Neural progenitor cell (in vitro differentiated cells): ENCODE results near the gene PRTFDC1. TPM values are rescaled to one million over a fixed set of nuclear protein-coding genes. Genes with fewer than 3 reads are reported as not detected.

ENCODE experiments used
- DNase-seq: peaks from one replicate; pipeline ENCODE4 v3.0.0-alpha.2; 2016; ENCODE audit warnings: low spot score
- H2AFZ ChIP-seq: fragments of 200-600 bp; sonication (generic); replicated peaks from 2 replicates; pipeline ENCODE4 v1.6.1; 2016; ENCODE audit warnings: antibody characterized with exemption
- H3F3A ChIP-seq: fragments of 200-600 bp; sonication (generic); 2 replicates; pipeline ENCODE4 v1.6.1; 2016; ENCODE audit warnings: antibody characterized with exemption, low read depth
- H3K27ac ChIP-seq: fragments of 200-600 bp; sonication (generic); 2 replicates; pipeline ENCODE4 v1.5.1; 2016; ENCODE audit warnings: mild to moderate bottlenecking
- H3K27me3 ChIP-seq: fragments of 200-600 bp; sonication (generic); 2 replicates; pipeline ENCODE4 v1.6.1; 2016; ENCODE audit warnings: mild to moderate bottlenecking, moderate library complexity
- H3K36me3 ChIP-seq: fragments of 200-600 bp; sonication (generic); 2 replicates; pipeline ENCODE4 v1.5.1; 2016
- H3K4me1 ChIP-seq: fragments of 200-600 bp; sonication (generic); 2 replicates; pipeline ENCODE4 v1.6.1; 2016; ENCODE audit warnings: mixed run types
- H3K4me2 ChIP-seq: fragments of 200-600 bp; sonication (generic); 2 replicates; pipeline ENCODE4 v1.6.1; 2016
- H3K4me3 ChIP-seq: fragments of 200-600 bp; sonication (generic); 2 replicates; pipeline ENCODE4 v1.5.1; 2016
- H3K79me2 ChIP-seq: fragments of 200-600 bp; sonication (generic); 2 replicates; pipeline ENCODE4 v1.6.1; 2016; ENCODE audit warnings: low read depth
- H3K9ac ChIP-seq: fragments of 200-600 bp; sonication (generic); 2 replicates; pipeline ENCODE4 v1.6.1; 2016
- H3K9me3 ChIP-seq: fragments of 200-600 bp; sonication (generic); 2 replicates; pipeline ENCODE4 v1.5.1; 2016; ENCODE audit warnings: low read depth
- H4K20me1 ChIP-seq: fragments of 200-600 bp; sonication (generic); 2 replicates; pipeline ENCODE4 v1.6.1; 2016; ENCODE audit warnings: low read depth
- H3K27ac Mint-ChIP-seq: 3 replicates; pipeline ENCODE4 v1.8.0; 2021; ENCODE audit warnings: mixed read lengths
- H3K27me3 Mint-ChIP-seq: 2 replicates; pipeline ENCODE4 v1.8.0; 2022; ENCODE audit warnings: low read depth, mild to moderate bottlenecking, inconsistent platforms, moderate library complexity, mixed read lengths; ENCODE audit not compliant: insufficient read depth
- H3K36me3 Mint-ChIP-seq: 3 replicates; pipeline ENCODE4 v1.8.0; 2021; ENCODE audit warnings: mixed read lengths
- H3K4me1 Mint-ChIP-seq: 3 replicates; pipeline ENCODE4 v1.8.0; 2021; ENCODE audit warnings: mixed read lengths
- H3K4me3 Mint-ChIP-seq: 3 replicates; pipeline ENCODE4 v1.8.0; 2021; ENCODE audit warnings: mild to moderate bottlenecking, moderate library complexity, mixed read lengths
- H3K9me3 Mint-ChIP-seq: 3 replicates; pipeline ENCODE4 v1.8.0; 2020; ENCODE audit warnings: mixed read lengths
- CTCF ChIP-seq: fragments of 200-600 bp; sonication (generic); IDR thresholded peaks from 2 replicates; pipeline ENCODE4 v1.5.1; 2017; ENCODE audit warnings: antibody characterized with exemption, mild to moderate bottlenecking
- EZH2 ChIP-seq: fragments of 200-600 bp; sonication (generic); IDR thresholded peaks from 2 replicates; pipeline ENCODE4 v1.6.1; 2017; ENCODE audit warnings: antibody characterized with exemption, mild to moderate bottlenecking, moderate library complexity
- EZH2phosphoT487 ChIP-seq: fragments of 200-600 bp; sonication (generic); IDR thresholded peaks from 2 replicates; pipeline ENCODE4 v1.6.1; 2017; ENCODE audit warnings: antibody characterized with exemption
- total RNA-seq: library from RNA; depleted of rRNA; stranded (reverse); fragments of >200 nt; gene quantifications from 2 replicates; pipeline ENCODE4 v1.2.3, GENCODE V29; 2015; ENCODE audit warnings: low replicate concordance

PRTFDC1 gene
- total RNA-seq, 1 donor from 2014 or later = 37.7 TPM

- Histone ChIP-seq H3K79me2 (no peaks in the 10 kb centered on the region), H3K36me3 (no peaks in the 10 kb centered on the region), H3F3A (no peaks in the 10 kb centered on the region), H3K4me2 (no peak overlapping the region), H3K27me3 (no peaks in the 10 kb centered on the region), H4K20me1 (no peaks in the 10 kb centered on the region), H3K9me3 (no peaks in the 10 kb centered on the region), H3K4me1 (peaks cover 3% of the 10 kb centered on the region), H2AFZ (no peak overlapping the region), H3K9ac (no peak overlapping the region), H3K27ac (no peak overlapping the region), H3K4me3 (no peak overlapping the region)
- Mint-ChIP-seq H3K36me3 (peaks cover 12% of the 10 kb centered on the region), H3K27ac (no peak overlapping the region), H3K9me3 (peaks cover 2% of the 10 kb centered on the region), H3K4me3 (no peak overlapping the region), H3K4me1 (peaks cover 4% of the 10 kb centered on the region), H3K27me3 (no peaks in the 10 kb centered on the region)
- TF ChIP-seq EZH2 (no peak), CTCF (no peak), EZH2phosphoT487 (no peak)
- DNase-seq = no peak
These were observed 13.9 kb downstream of the PRTFDC1 start for GRCh38 chr10:24938525-24938924.

- H3K4me1 Mint-ChIP-seq = peaks cover under 1% of the 10 kb centered on the region
- Histone ChIP-seq H3K9me3 (no peaks in the 10 kb centered on the region), H4K20me1 (no peaks in the 10 kb centered on the region), H3F3A (no peaks in the 10 kb centered on the region), H3K36me3 (no peaks in the 10 kb centered on the region), H2AFZ (no peak overlapping the region), H3K9ac (no peak overlapping the region), H3K4me1 (peaks cover under 1% of the 10 kb centered on the region), H3K27ac (no peak overlapping the region), H3K27me3 (no peaks in the 10 kb centered on the region), H3K79me2 (no peaks in the 10 kb centered on the region), H3K4me3 (no peak overlapping the region), H3K4me2 (no peak overlapping the region)
- H3K36me3 Mint-ChIP-seq = peaks cover 12% of the 10 kb centered on the region
- no peak for DNase-seq
- TF ChIP-seq EZH2phosphoT487 (no peak), EZH2 (no peak), CTCF (no peak)
- H3K9me3 Mint-ChIP-seq = peaks cover 2% of the 10 kb centered on the region
- no peak overlapping the region for H3K4me3 Mint-ChIP-seq
- H3K27me3 Mint-ChIP-seq = no peaks in the 10 kb centered on the region
- H3K27ac Mint-ChIP-seq = no peak overlapping the region
These were observed 14.3 kb downstream of the PRTFDC1 start for GRCh38 chr10:24938076-24938475.

- Histone ChIP-seq H4K20me1 (no peaks in the 10 kb centered on the region), H3K79me2 (no peaks in the 10 kb centered on the region), H3K4me3 (no peak overlapping the region), H3K9ac (no peak overlapping the region), H3K4me1 (no peaks in the 10 kb centered on the region), H2AFZ (no peak overlapping the region), H3K9me3 (no peaks in the 10 kb centered on the region), H3F3A (no peaks in the 10 kb centered on the region), H3K27ac (no peak overlapping the region), H3K4me2 (no peak overlapping the region), H3K27me3 (no peaks in the 10 kb centered on the region), H3K36me3 (no peaks in the 10 kb centered on the region)
- no peak for TF ChIP-seq CTCF
- TF ChIP-seq EZH2 = no peak
- no peak for TF ChIP-seq EZH2phosphoT487
- no peak overlapping the region for H3K27ac Mint-ChIP-seq
- peaks cover 2% of the 10 kb centered on the region for H3K9me3 Mint-ChIP-seq
- H3K36me3 Mint-ChIP-seq = peaks cover 12% of the 10 kb centered on the region
- no peaks in the 10 kb centered on the region for H3K4me1 Mint-ChIP-seq
- no peaks in the 10 kb centered on the region for H3K27me3 Mint-ChIP-seq
- DNase-seq = no peak
- no peak overlapping the region for H3K4me3 Mint-ChIP-seq
These were observed 16.7 kb downstream of the PRTFDC1 start for GRCh38 chr10:24935504-24936292.
